Measurements from ENCODE around the gene KIRREL2. TPM values are rescaled to one million over a fixed set of nuclear protein-coding genes. Genes with fewer than 3 reads are reported as not detected.
A peak's percentile ranks its signal among the peaks of the same experiment; 100 is the strongest.

The KIRREL2 gene
- under 1 TPM; 0.24 to 0.92 (median 0.86) TPM for total RNA-seq

DNA sequence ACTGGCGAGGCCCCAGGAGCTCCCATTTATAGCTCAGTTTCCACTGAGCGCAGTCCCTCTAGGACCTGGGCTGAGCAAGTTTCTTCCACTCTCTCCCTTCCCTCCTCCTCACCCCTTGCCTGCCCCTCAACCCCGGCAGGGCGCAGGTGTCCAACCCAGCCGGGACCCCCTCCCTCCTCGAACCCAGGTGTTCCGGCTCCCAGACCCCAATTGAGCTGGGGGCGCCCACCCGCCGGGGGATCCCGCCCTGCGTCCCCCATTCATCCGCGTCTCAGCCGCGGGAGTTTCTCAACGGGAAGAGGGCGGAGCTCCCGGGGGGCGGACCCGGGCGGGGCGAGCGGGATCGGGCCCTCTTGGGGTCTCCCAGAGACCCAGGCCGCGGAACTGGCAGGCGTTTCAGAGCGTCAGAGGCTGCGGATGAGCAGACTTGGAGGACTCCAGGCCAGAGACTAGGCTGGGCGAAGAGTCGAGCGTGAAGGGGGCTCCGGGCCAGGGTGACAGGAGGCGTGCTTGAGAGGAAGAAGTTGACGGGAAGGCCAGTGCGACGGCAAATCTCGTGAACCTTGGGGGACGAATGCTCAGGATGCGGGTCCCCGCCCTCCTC is at the start of gene KIRREL2:
Gene KIRREL2, plus strand, starts transcription at position 366 of the 604 bp plus-strand sequence. Its CDS starts 209 bp downstream, at position 575.
- H3K9me3 Mint-ChIP-seq, result no peaks in the 10 kb centered on the region
- peak within 1 kb of the TSS; percentile 75 for H3K4me3 Mint-ChIP-seq
- H3K4me1 Mint-ChIP-seq (ENCODE audit: low read depth), result peaks cover 9% of the 10 kb centered on the region
- peak; percentile 62 to 73 for ATAC-seq
- peaks cover 68% of the 10 kb centered on the region for H3K27me3 Mint-ChIP-seq (ENCODE audit: low read depth)
- H3K36me3 Mint-ChIP-seq (ENCODE audit: insufficient read depth), result no peaks in the 10 kb centered on the region
- DNase-seq, result no peak

DNA sequence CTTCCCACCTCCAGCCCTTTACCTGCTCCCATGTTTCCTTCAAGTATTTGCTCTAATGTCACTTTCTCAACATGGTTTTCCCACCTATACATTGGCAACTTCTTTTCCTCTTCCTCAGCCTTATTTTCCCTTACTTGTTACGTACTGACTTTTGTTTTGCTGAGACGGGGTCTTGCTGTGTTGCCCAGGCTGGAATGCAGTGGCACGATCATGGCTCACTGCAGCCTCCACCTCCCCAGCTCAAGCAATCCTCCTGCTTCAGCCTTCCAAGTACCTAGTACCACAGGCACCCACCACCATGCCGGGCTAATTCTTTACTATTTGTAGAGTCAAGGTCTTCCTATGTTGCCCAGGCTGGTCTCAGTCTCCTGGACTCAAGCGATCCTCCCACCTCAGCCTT is 49.1 kb upstream of the KIRREL2 start:
- no peak for ATAC-seq
- Mint-ChIP-seq H3K4me1 (ENCODE audit: low read depth) (peaks cover 6% of the 10 kb centered on the region), H3K9me3 (no peaks in the 10 kb centered on the region), H3K27me3 (ENCODE audit: low read depth) (peaks cover 6% of the 10 kb centered on the region), H3K36me3 (ENCODE audit: insufficient read depth) (no peaks in the 10 kb centered on the region), H3K4me3 (no peak overlapping the region)
- DNase-seq, result no peak

DNA sequence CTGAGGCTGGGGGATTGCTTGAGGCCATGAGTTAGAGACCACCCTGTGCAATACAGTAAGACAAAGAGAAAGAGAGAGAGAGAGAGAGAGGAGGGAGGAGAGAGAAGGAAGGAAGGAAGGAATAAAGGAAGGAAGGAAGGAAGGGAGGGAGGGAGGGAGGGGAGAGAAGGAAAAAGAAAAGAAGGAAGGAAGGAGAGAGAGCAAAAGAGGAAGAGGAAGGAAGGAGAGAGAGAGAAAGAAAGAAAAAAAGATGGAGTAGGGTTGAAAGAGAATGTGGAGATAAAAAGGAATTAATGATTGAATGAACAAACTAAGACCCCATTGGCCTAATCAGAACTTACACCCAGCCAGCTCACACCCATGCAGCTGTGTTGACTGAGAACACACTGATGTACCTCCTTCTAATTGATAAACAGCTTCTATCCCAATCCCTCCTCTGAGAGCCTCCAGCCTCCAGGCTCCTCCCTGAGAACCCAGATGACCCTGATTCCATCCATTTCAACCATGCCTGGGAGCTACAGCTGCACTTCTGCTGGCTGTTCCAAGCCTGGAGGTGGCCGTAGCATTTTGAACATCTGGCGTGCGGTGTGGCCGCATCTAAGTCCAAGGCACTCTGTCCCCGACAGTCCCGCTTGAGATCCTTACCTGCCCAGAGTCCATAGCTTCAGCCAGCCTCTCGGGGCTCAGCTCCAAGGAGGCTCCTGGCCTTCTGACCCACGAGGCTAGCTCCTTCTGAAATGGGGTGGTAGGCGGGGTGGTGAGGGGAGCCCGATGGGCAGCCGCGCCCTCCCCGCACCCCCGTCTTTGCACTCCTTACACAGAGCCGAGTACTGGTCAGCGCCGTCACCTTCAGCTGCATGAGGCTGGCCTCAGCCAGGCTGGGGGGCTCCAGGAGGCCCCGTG is 45.1 kb upstream of the KIRREL2 start:
- H3K9me3 Mint-ChIP-seq, result no peaks in the 10 kb centered on the region
- no peak for ATAC-seq
- H3K27me3 Mint-ChIP-seq (ENCODE audit: low read depth), result peaks cover 13% of the 10 kb centered on the region
- no peak overlapping the region for H3K4me3 Mint-ChIP-seq
- no peak for DNase-seq
- H3K36me3 Mint-ChIP-seq (ENCODE audit: insufficient read depth), result no peaks in the 10 kb centered on the region
- H3K4me1 Mint-ChIP-seq (ENCODE audit: low read depth), result no peaks in the 10 kb centered on the region

DNA sequence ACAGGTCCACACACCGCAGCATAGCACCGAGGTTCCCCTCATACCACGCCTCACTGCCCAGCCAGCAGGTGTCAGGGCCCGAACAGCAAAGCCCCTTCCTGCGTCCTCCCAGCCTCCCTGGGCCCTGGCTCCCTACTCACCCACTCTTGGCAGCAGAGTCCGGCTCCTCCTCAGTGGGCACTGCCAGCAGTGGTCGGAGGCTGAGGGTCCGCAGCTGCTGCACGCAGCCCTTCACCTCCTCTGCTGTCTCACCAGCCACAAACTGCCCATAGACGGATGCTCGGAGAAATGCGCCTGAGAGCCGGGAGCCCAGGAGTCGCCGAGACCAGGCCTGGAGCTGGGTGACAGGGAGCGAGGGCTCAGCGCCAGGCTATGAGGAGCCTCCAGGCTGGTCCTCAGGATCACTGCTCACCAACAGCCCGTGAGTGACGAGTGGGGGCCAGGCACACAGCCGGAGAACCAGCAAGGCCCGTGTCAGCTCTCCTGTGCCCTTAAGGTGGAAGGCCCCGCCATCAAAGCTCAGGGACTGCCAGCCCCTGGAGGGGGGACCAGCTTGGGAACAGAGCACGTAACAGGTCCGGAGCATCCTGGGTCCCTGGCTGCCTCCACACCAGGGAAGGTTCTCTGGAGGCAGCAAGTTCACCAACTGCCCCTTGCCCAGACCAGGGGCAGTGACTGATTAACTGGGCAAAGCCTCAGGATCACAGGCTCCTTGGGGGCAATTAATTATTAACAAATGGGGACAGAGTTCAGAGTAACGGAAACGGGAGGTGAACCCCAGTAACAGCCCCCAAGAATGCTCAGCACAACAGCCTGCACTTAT is 44.3 kb upstream of the KIRREL2 start, which contains the start of gene PRODH2:
Gene PRODH2, minus strand, starts transcription at position 626 of the 823 bp plus-strand sequence. Its CDS starts 40 bp downstream, at position 586.
- Mint-ChIP-seq H3K4me3 (no peak within 1 kb of the TSS), H3K9me3 (no peaks in the 10 kb centered on the region), H3K27me3 (ENCODE audit: low read depth) (peaks cover 14% of the 10 kb centered on the region), H3K4me1 (ENCODE audit: low read depth) (no peaks in the 10 kb centered on the region), H3K36me3 (ENCODE audit: insufficient read depth) (no peaks in the 10 kb centered on the region)
- DNase-seq (no peak), ATAC-seq (no peak)

DNA sequence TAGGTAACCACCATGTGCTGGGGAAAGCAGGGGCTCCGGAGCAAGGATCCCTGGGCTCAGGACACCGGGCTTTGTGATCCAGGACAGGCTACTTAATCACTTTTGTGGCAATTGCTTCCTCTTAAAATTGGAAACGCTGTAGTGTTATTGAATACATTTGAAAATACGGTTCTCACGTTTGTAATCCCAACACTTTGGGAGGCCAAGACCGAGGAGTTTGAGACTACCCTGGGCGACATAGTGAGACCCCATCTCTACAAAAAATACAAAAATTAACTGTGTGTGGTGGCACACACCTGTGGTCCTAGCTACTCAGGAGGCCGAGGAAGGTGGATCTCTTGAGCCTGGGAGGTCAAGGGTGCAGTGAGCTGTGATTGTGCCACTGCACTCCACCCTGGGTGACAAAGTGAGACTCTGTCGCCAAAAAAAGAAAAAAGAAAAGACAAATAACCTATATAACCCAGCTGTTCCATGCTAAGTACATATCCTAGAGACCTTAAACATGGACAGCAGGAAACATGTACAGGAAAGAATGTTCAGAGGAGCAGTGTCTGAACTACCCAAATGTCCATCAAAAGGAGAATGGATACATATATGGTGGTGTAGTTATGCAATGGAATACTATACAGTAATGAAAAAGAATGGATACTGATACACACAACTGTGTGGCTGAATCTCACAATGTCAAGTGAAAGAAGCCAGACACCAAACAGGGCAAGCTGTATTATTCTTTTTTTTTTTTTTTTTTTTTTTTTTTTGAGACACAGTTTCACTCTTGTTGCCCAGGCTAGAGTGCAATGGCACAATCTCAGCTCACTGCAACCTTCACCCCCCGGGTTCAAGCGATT is 43.4 kb upstream of the KIRREL2 start:
- Mint-ChIP-seq H3K27me3 (ENCODE audit: low read depth) (peaks cover 16% of the 10 kb centered on the region), H3K4me1 (ENCODE audit: low read depth) (no peaks in the 10 kb centered on the region), H3K36me3 (ENCODE audit: insufficient read depth) (no peaks in the 10 kb centered on the region), H3K4me3 (no peak overlapping the region), H3K9me3 (no peaks in the 10 kb centered on the region)
- ATAC-seq (no peak), DNase-seq (no peak)

DNA sequence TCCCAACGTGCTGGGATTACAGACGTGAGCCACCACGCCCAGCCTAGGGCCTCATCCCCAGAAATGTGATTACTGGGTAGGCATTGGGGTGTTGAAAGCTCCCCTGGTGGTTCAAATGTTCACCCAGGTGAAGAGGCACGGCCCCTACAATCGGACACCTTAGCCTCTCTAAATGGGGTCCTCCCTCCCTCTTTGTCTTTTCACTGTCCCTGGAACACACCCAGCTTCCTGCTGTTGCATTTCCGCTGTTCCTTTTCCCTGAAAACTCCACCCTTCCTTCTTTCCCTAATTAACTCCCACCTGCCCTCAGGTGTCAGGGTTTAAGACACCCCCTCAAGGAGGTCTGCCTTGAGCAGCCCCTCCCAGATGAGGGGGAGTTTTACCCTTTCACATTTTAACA is 40.4 kb upstream of the KIRREL2 start:
- H3K4me3 Mint-ChIP-seq, result no peak overlapping the region
- no peaks in the 10 kb centered on the region for H3K9me3 Mint-ChIP-seq

DNA sequence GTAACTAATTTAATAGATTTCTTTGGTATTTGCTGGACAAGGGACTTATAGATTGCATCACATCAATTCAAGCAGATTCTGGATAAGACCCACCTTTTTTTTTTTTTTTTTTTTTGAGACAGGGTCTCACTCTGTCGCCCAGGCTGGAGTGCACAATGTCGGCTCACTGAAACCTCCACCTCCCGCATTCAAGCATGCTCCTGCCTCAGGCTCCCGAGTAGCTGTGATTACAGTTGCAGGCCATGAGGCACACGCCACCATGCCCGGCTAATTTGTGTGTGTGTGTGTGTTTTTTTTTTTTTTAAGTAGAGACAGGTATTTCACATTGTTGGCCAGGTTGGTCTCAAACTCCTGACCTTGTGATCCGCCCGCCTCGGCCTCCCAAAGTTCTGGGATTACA is 39.9 kb upstream of the KIRREL2 start:
- no peak for ATAC-seq
- DNase-seq, result no peak
- Mint-ChIP-seq H3K27me3 (ENCODE audit: low read depth) (peaks cover 18% of the 10 kb centered on the region), H3K9me3 (no peaks in the 10 kb centered on the region), H3K4me1 (ENCODE audit: low read depth) (peaks cover 2% of the 10 kb centered on the region), H3K36me3 (ENCODE audit: insufficient read depth) (no peaks in the 10 kb centered on the region), H3K4me3 (no peak overlapping the region)

More for the DNA sequence above, 40.4 kb upstream of the KIRREL2 start:
- DNase-seq (no peak), ATAC-seq (no peak)
- Mint-ChIP-seq H3K27me3 (ENCODE audit: low read depth) (peaks cover 18% of the 10 kb centered on the region), H3K4me1 (ENCODE audit: low read depth) (peaks cover 2% of the 10 kb centered on the region), H3K36me3 (ENCODE audit: insufficient read depth) (no peaks in the 10 kb centered on the region)

DNA sequence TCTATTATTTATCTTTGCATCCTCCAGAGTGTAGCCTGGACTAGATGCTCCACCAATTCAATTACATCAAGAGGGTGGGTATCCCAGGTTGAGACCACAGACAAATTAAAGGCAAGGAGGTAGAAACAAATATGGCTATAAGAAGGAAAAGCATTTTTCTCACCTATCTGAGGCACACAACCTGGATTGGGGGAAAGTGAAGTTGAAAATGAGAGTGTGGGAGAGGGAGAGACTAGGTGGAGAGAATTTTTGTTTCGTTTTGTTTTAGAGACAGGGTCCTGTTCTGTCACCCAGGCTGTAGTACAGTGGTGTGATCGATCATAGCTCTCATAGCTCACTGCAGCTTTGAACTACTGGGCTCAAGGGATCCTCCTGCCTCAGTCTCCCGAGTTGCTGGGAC is 38.3 kb upstream of the KIRREL2 start:
- H3K27me3 Mint-ChIP-seq (ENCODE audit: low read depth), result peaks cover 25% of the 10 kb centered on the region
- no peaks in the 10 kb centered on the region for H3K9me3 Mint-ChIP-seq
- no peak for DNase-seq
- H3K4me1 Mint-ChIP-seq (ENCODE audit: low read depth), result peaks cover 2% of the 10 kb centered on the region
- H3K36me3 Mint-ChIP-seq (ENCODE audit: insufficient read depth), result no peaks in the 10 kb centered on the region
- ATAC-seq, result no peak
- H3K4me3 Mint-ChIP-seq, result no peak overlapping the region

DNA sequence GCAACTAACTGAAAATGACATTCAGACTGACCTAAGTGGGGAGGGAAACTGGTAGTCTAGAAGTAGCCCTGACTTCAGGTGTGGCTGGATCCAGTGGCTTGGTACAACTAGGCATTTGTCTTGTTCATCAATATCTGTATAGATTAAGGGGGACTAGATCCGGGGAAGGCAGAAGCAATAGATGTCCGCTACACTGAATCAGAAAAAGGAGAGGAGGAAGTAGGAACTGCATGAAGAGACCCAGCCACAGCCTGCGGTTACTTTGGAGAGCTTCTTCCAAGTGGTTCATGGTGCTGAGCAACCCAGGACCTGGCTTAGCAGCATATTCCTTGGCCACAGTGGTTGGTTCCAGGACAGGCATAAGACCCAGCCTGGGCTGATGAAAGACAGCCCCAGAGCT is 34.1 kb upstream of the KIRREL2 start:
- H3K36me3 Mint-ChIP-seq (ENCODE audit: insufficient read depth), result no peaks in the 10 kb centered on the region
- H3K4me1 Mint-ChIP-seq (ENCODE audit: low read depth), result peaks cover 2% of the 10 kb centered on the region
- H3K27me3 Mint-ChIP-seq (ENCODE audit: low read depth), result peaks cover 31% of the 10 kb centered on the region
- no peak overlapping the region for H3K4me3 Mint-ChIP-seq
- DNase-seq (no peak), ATAC-seq (no peak)
- no peaks in the 10 kb centered on the region for H3K9me3 Mint-ChIP-seq

DNA sequence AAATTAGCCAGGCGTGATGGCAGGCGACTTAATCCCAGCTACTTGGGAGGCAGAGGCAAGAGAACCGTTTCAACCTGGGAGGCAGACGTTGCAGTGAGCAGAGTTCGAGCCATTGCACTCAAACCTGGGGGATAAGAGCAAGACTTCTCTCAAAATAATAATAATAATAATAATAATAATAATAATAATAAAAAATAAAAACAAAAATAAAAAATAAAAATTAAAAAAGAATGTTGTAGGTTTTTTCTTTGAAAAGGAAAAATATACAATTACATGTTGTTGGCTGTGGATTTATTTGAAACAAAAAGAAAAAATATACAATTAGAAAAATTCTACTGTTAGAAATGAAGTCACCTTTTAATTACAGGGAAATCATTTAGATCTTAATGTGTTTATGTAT is 32.6 kb upstream of the KIRREL2 start:
- no peak for ATAC-seq

DNA sequence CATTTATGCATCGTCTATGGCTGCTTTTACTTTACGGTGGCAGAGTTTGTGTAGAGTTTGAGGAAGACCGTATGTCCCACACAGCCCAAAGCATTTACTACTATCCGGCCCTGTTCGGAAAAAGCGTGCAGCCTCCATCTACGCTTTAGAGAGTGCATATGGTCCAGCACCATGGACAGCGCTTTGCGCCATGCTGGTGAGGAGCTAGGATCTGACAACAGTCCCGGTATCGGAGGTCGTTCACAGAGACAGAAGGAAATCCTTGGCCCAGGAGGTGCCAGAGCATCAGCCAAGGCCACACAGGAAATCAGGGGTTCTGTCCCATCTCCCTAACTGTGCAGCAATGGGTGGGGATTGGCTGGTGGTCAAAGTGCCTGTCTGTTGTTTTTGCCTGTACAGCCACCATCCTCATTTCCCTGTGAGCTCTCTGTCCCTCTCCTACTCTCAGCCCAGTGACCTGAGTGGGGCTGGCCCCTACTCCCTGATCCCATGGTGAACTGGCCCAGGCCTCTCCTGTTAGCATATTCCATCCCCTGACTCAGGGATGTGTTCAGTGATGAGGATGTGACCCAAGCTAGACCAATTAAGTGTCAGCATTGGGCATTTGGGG is 27.9 kb upstream of the KIRREL2 start:
- H3K36me3 Mint-ChIP-seq (ENCODE audit: insufficient read depth), result no peaks in the 10 kb centered on the region

More for the DNA sequence above, 32.6 kb upstream of the KIRREL2 start:
- Mint-ChIP-seq H3K4me1 (ENCODE audit: low read depth) (peaks cover 2% of the 10 kb centered on the region), H3K36me3 (ENCODE audit: insufficient read depth) (no peaks in the 10 kb centered on the region), H3K9me3 (no peaks in the 10 kb centered on the region), H3K27me3 (ENCODE audit: low read depth) (peaks cover 33% of the 10 kb centered on the region), H3K4me3 (no peak overlapping the region)
- no peak for DNase-seq

DNA sequence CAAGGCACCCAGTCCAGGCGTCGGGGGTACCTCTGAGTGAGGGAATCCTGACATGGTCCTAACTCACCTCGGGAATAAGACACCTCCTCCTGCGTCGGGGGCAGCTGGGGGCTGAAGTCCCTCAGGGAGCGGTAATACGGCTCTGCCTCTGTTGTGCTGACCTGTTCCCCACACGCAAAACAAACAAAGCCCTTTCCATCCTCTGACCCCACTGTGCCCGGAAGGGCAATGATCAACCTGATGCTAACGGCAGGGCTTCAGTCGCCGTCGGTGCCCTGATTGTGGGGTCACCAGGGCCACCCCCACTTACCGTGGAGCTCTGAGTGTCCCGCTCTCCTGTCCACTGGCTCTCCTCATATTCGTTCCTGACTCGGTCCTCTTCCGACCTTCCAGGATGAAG is 25.7 kb upstream of the KIRREL2 start:
- H3K4me1 Mint-ChIP-seq (ENCODE audit: low read depth), result no peaks in the 10 kb centered on the region
- H3K36me3 Mint-ChIP-seq (ENCODE audit: insufficient read depth), result no peaks in the 10 kb centered on the region
- no peak overlapping the region for H3K4me3 Mint-ChIP-seq
- H3K9me3 Mint-ChIP-seq, result no peaks in the 10 kb centered on the region
- ATAC-seq (no peak), DNase-seq (no peak)
- H3K27me3 Mint-ChIP-seq (ENCODE audit: low read depth), result peaks cover 42% of the 10 kb centered on the region

More for the DNA sequence above, 27.9 kb upstream of the KIRREL2 start:
- Mint-ChIP-seq H3K4me1 (ENCODE audit: low read depth) (no peaks in the 10 kb centered on the region), H3K4me3 (no peak overlapping the region), H3K27me3 (ENCODE audit: low read depth) (peaks cover 39% of the 10 kb centered on the region), H3K9me3 (no peaks in the 10 kb centered on the region)
- ATAC-seq (peak in 1 of 2 donors; percentile 62), DNase-seq (peak; percentile 44)

DNA sequence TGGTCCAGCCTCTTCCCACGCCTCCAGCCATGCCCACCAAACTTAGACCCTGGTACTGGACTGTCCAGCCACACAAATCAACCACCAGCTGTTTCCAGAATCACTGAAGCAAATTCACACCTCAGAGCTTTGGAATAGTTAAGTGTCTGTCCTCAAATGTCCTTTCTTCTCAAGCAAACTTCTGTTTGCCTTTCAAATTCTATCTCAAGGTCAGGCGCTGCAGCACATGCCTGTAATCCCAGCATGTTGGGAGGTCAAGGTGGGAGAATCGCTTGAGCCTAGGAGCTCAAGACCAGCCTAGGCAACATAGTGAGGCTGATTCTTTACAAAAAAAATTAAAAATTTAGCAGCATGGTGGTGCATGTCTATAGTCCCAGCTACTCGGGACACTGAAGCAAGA is 24.7 kb upstream of the KIRREL2 start:
- ATAC-seq, result no peak
- Mint-ChIP-seq H3K4me3 (no peak overlapping the region), H3K36me3 (ENCODE audit: insufficient read depth) (no peaks in the 10 kb centered on the region)

More for the DNA sequence above, 24.7 kb upstream of the KIRREL2 start:
- Mint-ChIP-seq H3K4me1 (ENCODE audit: low read depth) (no peaks in the 10 kb centered on the region), H3K27me3 (ENCODE audit: low read depth) (peaks cover 41% of the 10 kb centered on the region), H3K9me3 (no peaks in the 10 kb centered on the region)
- DNase-seq, result no peak
